GM21390 (cell line): Measurements from ENCODE around the gene CRAMP1.

ENCODE experiments used
- ATAC-seq: cut with Tn5 transposase; IDR thresholded peaks from one replicate; pipeline ENCODE4 v1.9.1; 2021; ENCODE audit not compliant: unreplicated experiment

The CRAMP1 gene

DNA sequence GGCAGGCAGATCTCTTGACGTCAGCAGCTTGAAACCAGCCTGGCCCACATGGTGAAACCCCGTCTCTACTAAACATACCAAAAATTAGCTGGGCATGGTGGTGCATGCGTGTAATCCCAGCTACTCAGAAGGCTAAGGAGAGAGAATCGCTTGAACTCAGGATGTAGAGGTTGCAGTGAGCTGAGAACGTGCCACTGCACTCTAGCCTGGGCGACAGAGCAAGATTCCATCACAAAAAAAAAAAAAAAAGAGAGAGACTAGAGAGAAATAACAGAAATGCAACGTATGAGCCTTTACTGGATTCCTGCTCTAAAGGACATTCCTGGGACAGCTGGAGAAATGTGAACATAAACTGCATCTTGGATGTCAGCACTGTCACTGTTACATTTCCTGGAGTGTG is 11.1 kb upstream of the CRAMP1 start:
- no peak for ATAC-seq

DNA sequence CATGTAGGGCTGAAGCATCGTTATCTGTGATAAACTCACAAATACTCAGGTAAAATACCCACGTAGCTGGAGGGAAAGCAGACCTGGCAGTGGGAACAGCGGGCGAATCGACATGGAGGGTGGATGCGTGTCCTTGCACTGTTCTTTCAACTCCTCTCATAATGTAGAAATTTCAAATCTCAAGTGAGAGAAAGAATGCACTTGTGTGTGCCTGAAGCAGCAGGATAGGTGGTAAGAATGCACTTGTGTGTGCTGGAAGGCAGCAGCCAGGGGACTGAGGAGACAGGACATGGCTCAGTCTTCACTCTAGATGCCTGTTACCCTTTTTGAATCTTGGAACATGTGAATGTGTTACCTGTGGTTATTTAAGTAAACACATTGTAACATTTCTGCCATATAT is 10.7 kb upstream of the CRAMP1 start:
- ATAC-seq: no peak

DNA sequence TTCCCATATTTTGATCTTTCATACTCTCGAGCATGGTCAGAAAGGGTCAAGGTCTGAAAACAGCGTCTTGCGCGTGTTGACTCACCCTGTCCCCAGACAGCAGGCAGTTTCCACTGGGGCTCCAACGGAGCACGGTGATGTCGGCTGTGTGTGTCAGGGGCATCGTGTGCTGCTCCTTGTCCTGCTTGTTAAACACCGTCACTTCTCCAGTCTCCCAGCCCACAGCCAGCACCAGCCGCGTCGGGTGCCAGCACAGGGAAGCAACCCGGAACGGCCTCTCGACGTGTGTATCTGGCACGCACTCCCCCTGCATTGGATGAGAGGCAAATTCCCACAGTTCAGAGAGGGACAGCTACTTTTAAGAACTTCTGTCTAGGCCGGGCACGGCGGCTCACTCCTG is 9.9 kb upstream of the CRAMP1 start:
- ATAC-seq: no peak

DNA sequence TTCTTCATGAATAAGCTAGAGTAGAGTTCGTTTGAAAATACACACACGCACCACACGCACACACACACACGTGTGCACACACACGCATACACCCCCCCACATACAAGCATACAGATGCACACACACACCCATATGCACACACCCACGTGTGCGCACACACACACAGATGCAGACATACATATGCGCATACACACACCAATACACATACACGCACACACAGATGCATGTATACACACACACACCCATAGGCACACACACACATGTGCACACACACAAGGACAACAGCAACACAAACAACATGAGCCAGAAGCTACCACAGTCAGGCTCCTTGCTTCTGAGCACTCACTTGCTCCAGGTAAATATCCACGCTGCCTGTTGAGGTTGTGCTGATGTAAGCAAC is 5.4 kb upstream of the CRAMP1 start:
- ATAC-seq: no peak

DNA sequence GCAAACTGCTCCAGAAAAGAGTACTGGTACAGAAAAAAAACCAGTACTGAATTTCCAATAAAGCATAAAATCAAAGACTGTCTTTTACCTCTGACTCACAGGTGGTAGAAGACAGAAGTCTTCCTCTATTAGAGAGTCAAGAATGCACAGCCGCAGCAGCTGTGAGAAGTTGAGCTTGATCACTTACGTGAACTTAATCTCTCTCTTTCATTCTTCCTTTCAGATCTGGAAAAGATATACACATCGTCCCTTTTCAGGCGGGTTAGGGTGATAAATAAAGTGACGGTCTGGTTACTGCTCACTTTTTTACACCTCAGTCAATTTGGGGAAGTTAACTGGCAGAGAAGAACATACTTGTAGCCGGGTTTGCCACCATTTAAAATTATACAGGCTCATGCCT is 4.2 kb upstream of the CRAMP1 start:
- ATAC-seq: no peak

DNA sequence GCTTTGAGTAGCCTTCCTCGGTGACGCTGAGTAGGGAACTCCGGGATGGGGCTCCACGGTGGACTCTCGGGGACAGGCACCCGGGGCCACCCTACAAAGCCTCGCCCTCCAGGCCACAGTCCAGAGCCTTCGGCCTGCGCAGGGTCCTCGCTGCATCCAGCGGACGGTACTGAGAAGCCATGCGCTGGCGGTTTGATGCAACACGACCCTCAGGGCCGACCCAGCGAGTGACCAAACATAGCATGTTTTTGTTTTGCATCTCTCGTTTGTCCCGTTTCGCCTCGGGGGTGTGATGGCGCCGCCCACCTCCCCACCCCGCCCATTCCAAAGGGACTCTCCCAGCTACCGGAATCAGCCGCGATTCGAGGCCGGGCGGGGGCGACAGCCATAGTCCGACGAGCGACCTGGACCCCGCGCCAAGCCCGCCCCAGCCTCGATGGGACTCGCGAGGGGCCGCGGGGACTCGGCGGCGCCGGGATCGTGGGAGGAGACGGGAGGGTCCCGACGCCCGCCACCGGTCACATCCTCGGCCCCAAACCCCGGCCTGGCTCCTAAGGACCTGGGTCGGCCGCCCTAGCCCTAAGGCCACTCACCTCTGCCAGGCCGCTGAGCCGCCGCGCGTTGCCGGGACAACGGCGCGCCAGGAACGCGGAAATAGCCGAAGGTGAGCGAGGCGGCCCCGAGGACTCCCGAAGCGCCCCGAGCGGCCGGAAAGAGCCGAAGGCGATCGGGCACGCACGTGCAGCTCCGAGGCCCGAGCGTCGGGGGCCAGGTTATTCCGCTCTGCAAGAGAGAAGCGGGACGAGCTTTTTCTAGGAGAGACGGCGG is 1.9 kb upstream of the CRAMP1 start:
- ATAC-seq: no peak

DNA sequence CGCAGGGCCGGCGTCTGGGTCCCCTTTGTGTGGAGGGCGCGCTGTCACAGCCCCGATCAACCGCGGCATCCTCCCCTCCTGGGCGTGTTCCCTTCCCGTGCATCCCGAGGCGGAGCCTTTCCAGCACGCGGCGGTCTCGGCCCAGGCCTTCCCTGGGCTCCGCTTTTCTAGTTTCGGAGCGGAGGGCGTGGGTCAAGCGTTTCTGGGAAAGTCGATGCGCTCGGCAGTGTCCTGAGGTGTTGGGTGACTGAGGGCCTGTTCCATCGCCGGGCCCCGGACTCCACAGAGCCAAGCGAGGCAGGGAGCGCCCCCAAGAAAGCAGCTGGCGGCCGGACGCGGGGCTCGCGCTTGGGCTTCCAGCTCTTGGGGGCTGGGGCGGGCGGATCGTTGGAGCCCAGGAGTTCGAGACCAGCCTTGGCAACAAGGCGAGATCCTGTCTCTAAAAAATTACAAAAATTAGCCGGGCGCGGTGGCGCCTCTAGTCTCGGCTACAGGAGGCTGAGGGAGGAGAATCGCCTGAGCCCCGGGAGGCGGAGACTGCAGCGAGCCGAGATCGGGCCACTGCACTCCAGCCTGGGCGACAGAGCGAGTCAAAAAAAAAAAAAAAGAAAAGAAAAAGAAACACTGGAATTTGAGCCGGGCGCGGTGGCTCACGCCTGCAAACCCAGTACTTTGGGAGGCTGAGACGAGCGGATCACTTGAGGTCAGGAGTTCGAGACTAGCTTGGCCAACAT is 1.1 kb upstream of the CRAMP1 start:
- no peak for ATAC-seq

DNA sequence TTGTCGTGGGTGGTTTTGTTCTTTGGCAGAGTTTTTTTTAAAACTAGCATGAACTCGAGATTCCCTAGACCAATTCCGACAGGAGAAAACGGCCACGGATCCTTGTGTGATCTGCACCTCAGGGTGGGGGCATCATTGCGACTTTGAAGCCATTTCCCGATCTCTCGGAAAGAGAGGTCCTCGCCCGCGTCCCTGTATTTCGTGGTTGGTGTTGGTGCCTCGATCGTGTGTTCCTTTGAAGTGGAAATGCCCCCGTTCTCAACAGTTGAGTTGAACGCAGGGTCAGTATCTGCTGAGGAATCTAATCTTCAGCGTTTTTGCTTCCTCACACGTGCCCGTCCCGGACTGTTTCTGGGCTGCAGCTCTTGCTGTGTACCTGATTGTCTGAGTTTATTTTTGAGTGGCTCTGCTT is 1.1 kb downstream of the CRAMP1 start:
- no peak for ATAC-seq

DNA sequence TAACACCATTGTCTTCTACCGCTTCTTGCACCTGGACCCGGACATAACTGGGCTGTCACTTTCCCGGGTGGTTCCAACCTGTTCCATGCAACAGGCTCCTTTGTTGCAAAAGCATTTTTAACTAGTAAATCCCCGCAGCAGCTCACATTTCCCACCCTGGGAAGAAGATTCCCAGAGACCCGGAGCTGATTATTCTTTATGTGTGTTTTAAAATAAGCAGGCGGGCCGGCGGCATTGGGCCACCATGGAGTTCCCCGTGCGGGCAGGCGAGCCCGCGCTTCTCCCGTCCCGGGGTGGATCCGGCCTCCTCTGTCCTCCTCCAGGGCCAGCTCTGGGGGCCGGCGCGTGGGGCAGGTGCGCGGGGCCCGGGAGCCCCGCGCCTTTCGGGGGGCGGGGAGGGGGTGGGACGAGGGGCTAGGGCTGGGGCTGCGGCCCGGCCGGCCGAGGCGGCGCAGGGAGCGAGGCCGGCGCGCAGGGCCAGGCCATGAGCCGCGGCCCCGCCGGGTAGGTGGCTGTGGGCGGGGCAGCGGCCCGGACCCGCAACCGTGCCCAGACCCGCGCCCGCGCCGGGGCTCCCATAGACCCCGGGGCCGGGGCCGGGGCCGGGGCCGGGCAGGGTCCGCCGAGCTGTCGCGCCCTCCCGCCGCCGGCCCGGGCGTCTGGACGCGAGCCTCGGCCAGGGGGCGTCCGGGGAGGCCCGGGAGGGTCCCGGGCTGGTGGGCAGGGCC is 1.7 kb downstream of the CRAMP1 start:
- ATAC-seq: no peak

DNA sequence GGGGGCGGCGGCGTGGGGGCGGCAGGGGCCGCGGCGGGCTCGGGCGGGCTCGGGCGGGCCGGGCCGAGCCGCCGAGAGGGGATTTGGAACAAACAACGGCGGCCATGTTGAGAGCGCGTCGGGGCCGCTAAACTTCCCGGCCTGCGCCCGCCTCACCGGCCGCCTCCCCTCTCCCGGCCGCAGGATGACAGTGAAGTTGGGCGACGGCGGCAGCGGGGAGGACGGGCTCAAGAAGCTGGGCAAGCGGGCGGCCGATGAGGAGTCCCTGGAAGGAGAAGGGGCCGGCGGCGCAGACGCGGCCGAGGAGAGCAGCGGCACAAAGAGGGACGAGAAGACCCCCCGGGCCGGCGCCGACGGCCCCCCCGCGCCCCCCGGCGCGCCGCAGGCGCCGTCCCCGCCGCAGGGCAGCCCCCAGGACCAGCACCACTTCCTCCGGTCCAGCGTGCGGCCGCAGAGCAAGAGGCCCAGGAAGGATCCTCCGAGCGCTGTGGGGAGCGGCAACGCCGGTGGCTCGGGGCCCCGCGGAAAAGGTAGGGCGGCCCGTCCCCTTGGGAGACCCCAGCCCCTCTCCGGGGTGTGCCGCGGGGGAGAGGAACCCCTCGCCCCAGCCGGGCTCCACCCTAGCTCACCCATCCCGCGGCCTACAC is 2.4 kb downstream of the CRAMP1 start:
- ATAC-seq: no peak

DNA sequence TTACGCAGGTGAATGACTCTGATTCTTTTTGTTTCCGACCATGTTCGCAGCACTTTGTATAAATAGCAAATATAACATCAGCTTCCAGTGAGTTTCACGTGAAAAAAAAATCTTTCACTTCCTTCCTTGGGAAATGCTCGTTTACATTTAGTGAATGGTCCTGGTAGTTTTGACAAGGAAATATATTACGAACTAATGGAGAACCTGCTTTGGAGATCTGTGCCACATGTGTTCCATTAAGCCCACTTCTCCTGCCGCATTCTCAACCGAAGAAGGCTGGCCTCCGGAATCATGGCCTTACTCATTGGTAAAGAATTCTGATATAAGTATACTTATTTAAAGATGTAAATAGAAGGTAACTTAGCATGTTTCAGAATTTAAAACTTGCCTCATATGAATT is 3.6 kb downstream of the CRAMP1 start:
- no peak for ATAC-seq

DNA sequence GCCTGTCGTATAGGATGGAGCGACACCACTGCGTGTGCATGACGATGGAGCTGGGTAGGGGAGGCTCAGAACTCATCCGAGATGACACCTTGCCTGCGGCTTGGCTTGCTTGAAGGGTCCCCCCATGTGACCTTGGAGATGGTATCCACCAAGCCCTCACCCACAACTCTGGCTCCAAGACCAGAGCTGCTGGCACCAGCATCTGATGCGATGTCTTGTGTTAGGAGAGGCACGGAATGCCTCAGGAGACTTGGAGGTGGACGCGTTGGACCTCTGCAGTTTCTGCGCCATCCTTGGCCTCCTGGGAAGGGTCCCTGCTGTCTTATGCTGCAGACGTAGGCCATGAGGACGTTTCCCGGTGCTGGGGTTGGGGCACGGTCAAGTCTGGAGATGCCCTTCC is 7.8 kb downstream of the CRAMP1 start:
- ATAC-seq: no peak

DNA sequence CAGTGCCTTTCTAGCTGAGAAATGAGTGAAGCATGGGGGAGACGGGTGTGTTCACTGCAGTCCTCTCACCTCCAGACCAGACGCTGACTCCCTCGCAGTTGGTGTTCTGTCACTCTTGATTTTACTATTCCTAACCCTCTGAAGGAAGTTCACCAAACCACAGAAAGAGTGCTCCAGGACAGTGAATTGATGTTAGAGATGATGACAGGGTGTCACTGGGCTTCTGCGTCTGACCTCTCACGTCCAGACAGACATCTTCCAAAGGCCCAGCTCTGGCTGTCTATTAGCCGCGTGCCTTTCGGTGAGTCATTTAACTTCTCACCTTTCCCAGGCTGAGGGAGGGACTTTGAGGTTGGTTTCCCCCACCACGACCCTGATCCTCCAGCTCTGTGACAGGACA is 8.2 kb downstream of the CRAMP1 start:
- ATAC-seq: no peak

DNA sequence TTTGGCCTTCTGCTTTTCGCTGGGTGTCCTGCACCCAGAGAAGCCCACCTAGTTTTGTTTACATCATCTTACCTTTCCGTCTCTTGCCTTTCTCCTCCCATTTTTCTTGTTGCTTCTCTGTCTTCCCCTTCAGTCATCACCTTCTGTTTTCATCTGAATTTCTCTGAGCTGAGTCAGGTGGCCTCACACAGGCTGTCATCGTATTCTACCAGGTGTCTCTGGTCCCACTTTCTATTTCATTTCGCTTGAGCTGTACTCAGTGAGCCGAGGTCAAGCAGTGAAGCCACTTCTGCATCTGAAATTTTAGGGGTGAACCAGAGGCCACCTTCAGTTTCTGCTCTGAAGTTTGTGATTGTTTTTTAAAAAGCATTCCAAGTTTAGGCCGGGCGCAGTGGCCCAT is 9.7 kb downstream of the CRAMP1 start:
- no peak for ATAC-seq

DNA sequence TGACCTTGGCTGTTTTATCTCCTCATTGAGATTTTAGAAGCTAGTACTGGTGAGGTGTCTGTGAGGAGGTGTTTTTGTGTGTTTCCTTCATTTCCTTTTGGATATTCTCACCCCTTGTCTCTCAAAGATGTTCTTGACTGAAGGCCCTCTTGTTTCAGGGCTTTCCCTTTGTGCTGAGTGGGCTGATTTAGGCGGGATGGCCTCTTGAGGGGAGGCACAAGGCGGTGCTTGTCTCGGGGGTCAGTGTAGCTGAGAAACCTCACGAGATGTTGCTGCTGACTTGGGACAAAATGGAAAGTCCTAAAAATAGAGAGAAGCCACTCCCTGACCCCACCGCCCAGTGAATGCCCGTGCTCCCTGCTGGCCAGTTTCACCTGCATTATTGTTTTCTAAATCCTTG is 14.2 kb downstream of the CRAMP1 start:
- ATAC-seq: no peak

DNA sequence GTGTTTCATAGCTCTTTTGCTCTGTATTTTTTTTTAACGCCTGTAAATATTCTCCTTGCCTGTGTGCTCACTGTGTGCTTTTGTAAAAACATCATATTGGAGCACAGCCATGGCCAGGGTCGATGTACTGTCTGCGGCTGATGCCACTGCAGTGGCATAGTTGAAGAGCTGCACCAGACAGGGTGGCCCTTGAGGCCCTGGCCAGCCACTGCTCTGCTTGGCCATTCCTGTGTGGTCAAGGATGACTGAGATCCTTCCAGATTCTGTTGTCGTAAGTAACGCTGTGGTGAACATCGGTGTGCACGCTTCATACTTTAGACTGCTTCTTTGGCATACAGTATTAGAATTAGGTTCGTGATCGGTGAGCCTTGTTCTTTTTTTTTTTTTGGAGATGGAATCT is 14.6 kb downstream of the CRAMP1 start:
- no peak for ATAC-seq

DNA sequence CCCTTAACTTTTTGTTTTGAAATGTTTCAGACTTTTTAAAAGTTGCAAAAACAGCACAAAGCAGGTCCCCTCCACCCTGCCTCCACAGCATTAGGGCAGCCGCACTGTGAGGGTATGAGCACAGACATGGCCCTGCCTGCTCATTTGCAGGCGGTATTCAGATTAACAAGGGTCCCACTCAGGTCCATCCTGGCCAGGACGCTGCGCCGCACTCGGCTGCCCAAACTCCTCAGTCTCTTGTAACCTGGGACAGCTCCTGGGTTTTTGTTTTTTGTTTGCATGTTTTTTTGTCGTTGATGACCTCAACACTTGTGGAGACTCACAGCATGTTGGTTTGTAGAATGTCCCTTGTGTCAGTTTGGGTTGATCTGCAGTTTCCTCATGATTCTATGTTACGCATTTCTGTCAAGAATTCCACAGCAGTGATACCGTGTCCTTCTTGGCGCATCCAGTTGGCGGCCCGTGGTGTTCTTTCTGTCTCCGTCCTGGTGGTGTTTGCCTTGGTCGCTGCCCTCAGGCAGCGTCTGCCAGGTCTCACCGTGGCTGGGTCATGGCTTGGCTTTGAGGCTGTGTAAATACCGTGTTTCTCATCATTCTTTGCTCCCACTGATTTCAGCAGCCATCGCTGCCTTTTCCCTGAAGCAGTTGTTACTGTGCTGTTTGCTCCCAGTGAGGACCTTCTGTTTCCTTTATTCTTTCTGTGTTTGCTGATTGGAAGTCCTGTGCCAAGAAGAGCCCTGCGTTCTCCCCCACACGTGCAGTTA is 18.5 kb downstream of the CRAMP1 start:
- no peak for ATAC-seq

DNA sequence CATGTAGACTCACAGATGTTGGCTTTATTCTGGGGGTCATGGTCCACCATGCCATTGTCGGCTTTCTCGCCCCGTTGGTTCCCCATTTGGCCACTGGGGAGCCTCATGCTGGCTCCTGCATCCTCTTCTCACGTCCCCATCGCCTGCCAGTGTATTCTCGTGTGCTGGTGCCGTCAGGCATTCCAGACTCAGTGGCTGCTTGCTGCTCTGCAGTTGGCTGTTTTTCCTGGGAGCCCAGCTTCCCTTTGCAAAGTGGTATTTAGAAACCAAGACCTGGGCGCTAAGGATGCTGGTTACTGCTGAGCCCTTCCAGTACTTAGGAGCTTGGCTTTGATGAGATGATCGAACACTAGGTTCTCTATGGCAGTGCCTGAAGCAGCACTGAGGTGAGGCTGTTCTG is 19.1 kb downstream of the CRAMP1 start:
- no peak for ATAC-seq

DNA sequence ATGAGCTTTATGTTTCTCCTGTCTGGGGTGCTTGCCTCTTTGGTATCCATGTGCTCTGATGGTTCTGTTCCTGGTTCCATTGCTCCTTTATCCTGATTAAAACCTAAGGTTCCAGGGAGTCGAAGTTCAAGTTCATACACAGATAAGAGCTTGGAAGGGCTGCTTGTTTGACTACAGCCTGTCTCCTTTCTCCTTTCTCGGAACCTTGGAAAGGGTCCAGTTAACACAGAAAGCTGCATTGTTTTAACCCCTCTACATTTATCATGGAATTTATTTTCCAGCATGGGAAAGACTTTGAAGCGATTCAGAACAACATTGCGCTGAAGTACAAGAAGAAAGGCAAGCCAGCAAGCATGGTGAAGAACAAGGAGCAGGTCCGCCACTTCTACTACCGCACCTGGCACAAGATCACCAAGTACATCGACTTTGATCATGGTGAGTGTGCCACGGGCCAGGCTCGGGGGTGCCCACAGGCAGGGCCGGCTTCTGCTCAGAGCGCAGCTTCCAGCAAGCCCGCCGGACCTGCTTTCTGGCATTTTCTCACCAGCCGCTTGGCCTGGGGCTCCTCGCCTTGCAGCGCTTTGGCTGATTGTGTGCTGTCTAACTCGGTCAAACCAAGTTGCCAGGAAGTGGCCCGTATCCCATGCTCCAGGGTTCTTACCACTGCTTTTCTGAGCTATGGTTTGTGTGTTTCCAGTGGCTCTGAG is 19.9 kb downstream of the CRAMP1 start:
- no peak for ATAC-seq

DNA sequence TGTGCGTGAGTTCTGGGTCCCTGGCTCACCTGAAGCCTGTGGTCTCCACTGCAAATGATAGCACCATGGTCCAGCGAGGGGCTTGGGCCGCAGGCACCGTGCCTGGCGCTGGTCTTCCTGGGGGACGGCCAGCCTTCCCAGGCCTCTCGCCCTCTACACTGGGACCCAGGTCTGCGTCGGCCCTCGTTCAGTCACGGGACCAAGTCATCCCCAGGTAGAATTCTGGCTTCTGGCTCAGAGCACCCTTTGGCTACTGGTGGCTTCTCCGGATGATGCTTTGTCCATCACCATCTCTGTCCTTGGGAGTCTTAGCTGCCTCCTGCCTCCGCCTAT is 20.4 kb downstream of the CRAMP1 start:
- no peak for ATAC-seq
